GM20431 (cell line): ENCODE results near the gene IMPG1.
"Not testable (repeated sequence)": the region's sequence is repeated elsewhere in the genome, so short reads cannot be mapped to it uniquely, and the experiment has no call there.

ENCODE experiments used
- in situ Hi-C: fragments of 300-500 bp; cut with MseI, MboI; formaldehyde crosslinking; loops from one replicate; pipeline ENCODE4 v1.15.0; 2020; ENCODE audit warnings: low sequenced_read_pairs; ENCODE audit not compliant: unreplicated experiment

IMPG1 gene

DNA sequence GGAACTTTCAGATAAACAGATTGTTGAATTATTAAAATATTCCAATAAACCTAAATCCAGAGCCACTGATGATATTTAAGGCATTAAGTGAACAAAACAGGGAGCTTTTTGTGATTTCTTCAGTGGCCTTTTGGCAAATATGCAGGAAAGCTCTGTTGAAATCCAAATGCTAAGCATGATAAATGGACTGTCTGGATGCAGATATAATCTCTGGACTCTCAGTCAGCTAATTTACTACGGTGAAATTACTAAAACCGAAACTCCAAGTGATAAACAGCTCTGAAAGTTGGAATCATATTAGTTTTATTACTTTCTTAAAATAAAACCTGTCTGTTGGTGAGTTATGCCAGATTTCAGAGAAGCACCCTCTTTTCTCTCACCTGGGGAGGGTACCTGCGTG is 120.3 kb downstream of the IMPG1 start:
- in situ Hi-C loops: no loop called here

DNA sequence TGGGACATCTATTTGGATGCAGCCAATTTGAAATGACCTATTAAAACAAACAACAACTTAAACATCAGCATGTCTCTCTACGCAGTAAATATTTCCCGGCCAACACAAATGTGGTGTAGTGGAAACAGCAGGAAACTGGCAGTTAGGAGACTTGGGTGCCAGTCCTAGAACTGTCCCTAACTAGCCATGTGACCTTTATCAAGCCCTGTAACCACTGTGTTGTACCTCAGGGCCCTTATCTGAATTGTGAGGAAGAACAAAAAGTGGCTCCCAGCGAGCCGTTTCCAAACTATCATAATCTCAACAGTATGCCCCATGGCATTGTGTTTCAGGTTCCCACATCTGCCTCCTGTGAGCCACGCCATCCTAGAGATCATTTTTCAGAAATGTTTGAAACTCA is 124.5 kb downstream of the IMPG1 start:
- in situ Hi-C loops: no loop called here

DNA sequence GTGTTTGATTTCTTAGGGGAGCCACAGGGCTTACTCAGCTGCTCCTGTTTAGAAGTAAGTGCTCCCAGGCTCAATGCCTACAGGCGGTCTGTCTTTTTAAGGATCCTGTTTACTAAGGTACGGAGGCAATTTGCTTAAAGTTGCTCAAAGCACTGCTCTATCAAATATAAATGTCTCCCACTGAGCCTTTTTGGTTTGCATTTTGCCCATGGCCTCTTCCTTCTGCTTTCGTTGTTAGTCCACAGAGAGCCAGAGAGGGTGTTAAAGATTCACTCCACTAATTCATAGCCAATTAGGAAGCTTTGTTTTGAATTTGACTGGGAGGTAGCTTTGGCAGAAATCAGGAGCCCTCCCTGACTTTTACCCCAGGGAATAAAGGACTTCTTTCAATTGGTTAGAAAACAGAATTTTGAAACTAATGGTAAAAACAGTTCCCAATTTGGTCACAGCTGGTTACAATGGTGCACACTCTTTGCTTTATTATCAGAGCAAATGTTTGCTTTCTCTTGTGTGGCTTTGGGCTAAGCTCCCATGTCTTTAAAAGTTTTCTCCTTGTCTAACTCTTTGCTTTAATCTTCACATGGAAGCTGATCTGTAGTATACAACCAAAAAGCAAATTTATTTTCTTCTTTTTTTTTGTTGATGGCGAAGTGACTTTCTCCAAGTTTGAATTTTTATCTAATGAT is 126.2 kb downstream of the IMPG1 start:
- in situ Hi-C loops: no loop called here

DNA sequence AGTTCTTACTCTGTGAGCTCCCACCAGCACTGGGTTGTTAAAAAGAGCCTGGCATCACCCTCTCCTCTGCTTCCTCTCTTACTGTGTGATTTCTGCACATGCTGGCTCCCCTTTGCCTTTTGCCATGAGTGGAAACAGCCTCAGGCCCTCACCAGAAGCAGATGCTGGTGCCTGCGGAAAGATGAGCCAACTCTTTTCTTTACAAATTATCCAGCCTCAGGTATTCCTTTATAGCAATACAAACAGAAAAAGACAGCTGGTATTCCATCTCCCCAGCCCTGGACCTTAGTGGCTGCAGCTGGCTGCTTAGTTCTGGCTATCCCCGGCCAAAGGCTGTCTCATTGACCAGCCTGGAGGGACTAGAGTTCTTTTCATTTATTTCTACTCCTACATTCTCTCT is 129.1 kb downstream of the IMPG1 start:
- in situ Hi-C loops: no loop called here

DNA sequence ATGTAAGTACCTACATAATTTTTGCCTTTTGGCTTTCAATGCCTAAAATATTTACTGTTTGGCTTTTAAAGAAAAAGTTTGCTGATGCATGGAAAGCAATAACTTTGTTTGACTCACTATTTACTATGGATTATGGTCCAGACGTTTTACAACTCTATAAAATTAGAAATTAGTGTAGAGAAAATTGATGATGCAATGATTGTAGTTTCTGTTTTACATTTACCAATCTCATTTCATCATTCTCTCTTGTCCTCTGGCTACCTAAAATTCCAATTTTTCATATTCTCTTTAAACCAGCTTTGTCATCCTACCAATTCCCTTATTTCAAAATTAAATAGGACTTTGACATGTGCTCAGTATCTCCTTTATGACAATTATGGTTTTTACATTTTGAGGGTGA is 131.0 kb downstream of the IMPG1 start:
- in situ Hi-C loops: no loop called here

DNA sequence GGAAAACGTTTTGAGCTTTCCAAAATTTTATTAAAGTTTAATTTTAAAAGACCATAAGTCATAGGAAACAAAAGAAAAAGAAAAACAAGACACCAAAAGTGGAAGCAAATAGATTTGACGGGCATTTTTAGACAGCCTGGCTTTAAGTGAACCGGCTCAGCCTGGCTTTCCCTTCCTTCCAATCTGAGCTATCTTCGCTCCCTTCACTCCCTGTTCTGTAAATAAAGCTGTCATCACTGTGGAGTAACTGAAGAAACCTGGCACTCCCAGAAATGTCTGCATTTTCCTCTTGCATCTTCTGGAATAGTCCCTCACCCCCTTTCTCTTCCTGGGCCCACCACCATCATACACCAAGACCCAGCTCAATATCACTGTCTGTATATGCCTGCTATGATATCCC is 131.9 kb downstream of the IMPG1 start:
- in situ Hi-C loops: no loop called here

DNA sequence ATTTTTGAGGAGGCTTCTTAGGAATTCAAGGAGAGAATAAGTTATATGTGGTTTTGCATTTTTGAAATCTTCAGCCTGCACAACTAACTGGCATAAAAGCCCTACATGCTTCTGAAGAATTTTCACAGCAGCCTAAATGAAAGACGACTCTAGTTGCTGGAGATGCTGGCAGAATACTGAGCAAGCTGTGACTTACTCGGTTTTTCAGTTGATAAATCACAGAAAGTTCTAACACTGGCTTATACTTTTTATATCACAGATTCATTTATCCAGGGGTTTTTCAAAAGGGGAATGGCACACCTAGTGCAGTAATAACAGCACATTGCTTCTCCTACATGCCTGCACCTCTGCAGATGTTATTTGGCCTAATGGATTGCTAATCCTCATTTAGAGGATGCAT is 134.6 kb downstream of the IMPG1 start:
- in situ Hi-C loops: no loop called here

DNA sequence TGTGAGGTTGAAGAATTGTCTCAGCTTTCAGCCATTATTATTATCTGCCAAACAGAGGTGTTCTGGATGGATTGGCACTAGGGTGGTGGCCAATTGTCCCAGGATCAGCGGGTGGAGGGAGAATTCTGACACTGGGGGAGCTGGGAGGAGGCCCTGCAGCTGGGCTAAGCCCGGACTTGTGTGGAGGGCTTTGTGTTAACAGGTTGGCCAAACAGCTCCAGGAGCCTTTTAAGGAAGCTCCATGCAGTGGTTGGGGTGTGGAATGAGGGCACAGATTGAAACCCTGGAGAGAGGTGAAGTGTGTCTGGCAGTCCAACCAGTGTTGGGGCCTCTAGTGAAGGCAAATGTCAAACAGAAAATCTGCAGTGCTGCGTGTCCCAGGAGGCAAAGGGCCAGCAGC is 135.8 kb downstream of the IMPG1 start:
- in situ Hi-C loops: no loop called here

DNA sequence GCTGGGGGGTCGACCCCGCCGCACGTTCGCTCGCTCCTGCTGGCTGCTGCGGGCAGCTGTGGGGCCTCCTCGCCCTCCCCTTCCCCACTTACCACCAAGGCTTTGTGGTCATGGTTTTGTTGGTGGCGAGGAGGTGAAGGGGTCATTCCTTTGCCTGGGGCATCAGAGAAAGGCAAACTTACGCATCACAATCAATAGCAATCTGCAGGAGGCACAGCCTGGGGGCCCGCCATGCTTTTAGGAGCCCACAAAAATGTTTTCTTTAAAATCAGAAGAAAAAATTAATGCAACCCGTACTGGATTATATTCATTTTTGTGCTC is 137.0 kb downstream of the IMPG1 start:
- in situ Hi-C loops: no loop called here

DNA sequence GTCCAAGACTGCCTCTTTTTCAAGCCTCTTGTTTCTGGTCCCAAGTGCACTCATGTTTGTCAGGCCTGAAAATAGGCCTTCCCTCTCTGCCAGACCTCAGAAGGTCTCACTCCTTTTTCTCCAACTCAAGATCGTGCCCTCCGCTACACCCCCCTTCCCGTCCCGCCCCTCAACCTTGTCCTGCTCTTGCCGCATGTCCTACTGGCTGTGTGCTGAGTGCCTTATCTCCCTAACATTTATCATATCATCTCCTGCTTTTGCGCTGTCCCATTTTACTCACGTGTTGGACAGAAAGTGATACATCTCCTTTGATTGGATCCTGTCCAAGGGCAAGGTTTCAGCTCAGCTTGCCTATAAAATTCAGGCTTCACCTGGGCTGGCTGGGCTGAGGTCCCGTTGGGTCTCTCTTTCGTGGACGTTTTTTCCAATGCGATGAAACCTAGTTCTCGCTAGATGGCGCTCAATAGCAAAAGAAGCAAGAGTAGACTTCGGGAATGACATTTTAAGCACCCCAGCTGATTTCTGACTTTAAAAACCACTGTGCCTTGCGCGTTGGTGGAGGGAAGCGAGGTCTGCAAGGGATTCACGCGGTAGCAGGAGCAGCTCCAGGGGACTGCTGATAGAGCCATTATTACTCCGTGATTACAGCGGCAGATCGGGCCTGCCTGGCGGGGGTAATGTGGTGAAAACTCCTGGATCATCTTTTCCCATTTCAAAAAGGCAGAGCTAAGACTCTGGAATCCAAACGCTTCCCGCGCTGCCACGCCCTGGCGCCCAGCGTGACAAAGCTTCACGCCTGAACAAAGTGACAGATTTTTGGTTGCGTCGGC is 137.6 kb downstream of the IMPG1 start:
- in situ Hi-C loops: no loop called here

DNA sequence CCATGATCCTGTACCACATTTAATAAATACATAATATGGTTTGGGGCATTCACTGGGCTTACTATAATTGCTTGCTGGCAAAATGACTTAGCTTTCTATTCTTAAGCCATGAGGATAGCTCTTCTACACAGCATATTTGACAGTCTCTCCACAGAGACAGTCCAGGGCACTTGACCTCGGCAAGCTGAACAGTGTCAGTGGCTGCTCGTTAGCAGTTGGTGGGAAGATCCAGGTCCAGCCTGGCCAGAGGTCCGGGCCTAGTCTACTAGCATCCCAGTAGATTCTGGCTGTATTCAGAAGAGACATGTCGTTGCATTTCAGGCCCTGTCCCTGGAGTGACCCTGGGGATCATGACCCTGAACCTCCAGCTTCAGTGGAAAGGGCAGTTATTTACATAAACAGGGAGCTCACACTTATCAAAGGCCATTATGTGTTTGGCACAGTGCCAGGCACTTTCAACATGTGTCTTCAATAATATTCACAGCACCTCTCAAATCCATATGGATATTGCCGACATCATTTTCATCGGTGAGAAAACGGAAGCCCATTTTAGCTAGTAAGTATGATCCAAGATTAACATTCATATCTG is 139.0 kb downstream of the IMPG1 start:
- in situ Hi-C loops: no loop called here

DNA sequence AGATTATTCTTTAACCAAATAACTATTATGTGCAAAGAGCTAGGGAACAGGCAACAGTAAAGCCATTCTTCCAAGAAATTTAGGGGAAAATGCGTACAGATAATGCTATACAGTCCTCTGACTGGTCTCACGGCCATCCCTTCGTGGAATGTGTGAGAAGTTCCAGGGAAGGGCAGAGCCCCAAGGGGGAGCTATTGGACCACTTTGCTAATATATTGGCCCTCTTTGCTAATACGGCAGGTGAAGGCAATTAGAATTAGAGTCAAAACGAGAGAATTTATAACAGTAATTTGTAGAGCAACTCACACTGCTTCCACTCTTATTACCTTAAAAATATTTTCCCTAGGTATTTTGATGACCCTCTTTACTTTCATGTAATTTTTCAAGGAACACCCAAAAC is 140.4 kb downstream of the IMPG1 start:
- in situ Hi-C loops: no loop called here

DNA sequence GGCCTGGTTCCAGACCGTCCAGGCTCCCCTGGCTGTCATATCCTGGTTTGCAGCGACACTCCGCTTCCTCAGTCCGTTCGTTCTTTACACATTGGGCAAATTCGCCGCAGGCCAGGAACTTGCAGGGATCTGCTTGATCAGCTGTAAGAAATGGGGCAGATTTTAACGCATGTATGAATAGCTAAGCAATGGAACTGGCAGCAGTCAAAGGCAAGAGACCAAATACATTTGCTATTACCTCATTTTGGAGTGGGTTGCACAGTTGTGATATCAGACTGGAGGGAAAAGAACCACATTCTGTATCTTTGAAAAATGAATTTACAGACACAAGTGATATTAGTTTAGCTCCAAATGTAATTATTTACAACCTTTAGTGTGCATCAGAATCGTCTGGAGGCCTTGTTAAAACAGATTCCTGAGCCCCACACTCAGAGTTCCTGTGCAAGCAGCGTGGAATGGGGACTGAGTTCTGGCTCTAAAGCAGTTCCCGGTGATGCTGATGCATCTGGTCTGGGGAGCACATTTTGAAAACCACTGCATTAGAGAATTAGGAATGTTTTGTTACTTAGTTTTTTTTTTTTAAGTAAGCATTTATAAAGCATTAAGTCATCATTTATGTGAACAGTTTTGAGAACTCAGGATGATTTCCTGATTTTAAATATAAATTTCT is 141.3 kb downstream of the IMPG1 start:
- in situ Hi-C loops: no loop called here

DNA sequence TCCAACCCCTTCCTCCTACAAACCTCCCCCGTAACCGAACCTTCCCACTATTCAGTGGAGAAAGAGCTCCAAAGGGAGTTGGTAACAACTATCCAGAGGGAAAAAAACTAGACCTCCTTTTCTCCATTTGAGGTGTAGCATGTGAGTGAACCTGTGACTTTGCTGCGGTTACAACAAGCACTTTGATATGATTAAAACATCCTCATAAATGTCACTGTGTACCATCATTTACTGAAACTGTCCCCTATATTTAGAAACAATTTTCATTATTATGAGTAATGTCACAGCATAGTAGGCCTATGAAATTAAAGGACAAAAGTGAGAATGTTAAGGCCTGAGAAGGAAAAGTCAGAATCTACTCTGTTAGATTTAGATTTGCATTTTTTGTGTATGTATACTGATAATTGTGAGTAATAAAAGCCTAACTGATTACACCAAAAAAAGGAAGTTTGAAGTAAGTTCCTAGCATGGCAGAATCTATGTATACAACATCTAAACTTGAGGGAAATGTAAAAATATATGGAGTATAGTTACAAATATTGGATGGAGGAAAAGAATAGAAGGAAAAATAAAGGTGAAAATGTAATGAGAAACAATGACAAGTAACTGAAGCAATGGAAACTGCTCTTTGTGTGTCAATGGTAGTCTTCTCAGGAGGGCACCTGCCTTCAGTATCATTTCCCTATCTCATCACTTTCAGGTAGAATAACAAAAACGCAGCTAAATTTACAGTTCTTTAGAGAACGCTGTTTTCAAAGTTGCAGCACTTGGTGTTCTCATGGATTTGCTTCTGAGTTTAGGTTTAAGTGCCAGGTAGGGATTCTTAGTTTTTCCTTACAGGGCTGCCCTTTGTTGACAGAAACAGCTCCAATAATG is 145.9 kb downstream of the IMPG1 start:
- in situ Hi-C loops: no loop called here

DNA sequence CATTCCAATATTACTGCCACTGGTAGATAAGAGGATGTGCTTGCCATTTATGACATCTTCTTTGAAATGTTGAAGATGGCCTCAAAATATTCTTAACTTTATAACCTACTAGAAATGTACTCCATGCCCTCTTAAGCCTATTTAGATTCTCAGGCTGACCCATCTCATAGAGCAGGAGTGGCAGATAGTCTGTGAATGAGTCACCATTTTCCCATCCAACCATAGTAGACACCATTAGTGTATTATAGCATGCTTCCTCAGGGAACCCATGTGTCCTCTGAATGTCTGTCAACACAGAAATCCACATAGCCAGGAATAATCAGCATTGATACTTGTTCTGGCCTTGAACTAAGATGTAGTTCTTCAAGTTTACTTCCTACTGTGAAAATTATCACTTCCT is 150.2 kb downstream of the IMPG1 start:
- in situ Hi-C loops: no loop called here

DNA sequence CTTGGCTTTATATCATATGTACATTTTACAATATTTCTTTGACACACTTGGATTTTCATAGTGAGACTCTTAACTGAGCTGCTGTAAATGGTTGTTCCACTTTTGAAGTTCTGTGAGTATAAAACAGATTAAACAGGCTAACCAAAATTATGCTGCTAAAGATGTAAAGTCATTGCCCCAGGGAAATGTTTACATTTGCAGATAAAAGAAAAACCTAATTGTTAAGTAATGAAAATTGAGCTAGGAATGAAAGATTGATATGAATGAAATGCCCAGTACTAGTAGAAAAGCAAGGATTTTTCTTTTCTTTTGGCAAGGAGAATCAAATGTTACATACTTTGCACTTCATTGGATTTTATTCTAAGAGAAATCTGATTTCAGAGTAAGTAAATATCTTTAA is 159.4 kb downstream of the IMPG1 start:
- in situ Hi-C loops: no loop called here

DNA sequence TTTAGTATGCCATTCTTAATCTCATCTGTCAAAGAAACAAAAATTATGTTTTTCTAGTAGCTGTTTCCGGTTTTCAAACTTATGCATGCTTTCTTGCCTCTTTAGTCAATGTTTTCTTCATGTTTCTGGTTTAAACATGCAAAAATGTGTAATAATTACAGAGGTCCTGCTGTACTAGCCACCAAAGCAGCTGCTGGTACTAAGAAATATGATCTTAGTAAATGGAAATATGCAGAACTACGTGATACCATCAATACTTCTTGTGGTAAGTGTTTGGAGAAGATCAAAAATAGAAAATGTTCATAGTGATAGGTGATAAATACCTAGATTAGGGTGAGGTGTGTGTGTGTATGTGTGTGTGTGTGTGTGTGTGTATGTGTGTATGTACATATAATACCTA is 165.0 kb downstream of the IMPG1 start:
- in situ Hi-C loops: no loop called here

DNA sequence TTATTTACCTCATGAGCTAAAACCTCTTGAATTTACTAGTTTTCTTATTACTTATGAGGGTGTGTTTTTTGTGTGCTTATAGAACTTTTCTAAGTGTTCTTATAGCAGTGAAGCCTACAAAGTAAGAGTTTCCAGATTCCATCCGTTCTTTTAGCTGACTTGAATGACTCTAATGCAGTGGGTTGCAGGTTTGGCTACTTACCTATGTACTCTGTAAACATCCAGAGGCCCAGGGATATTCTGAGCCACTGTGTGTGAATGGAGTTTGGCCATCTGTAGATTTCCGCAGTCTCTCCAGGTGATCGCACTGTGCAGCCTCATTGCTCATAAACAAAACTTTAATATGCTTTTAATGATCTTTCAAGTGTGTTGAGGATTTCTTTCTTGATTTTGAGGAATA is 165.6 kb downstream of the IMPG1 start:
- in situ Hi-C loops: no loop called here

DNA sequence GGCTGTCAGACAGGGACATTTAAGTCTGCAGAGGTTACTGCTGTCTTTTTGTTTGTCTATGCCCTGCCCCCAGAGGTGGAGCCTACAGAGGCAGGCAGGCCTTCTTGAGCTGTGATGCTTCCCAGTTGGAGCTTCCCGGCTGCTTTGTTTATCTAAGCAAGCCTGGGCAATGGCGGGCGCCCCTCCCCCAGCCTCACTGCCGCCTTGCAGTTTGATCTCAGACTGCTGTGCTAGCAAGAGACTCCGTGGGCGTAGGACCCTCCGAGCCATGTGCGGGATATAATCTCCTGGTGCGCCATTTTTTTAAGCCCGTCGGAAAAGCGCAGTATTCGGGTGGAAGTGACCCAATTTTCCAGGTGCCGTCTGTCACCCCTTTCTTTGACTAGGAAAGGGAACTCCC is 167.3 kb downstream of the IMPG1 start:
- in situ Hi-C loops: not testable (repeated sequence)

DNA sequence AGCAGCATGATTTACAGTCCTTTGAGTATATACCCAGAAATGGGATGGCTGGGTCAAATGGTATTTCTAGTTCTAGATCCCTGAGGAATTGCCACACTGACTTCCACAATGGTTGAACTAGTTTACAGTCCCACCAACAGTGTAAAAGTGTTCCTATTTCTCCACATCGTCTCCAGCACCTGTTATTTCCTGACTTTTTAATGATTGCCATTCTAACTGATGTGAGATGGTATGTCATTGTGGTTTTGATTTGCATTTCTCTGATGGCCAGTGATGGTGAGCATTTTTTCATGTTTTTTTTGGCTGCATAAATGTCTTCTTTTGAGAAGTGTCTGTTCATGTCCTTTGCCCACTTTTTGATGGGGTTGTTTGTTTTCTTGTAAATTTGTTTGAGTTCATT is 172.2 kb downstream of the IMPG1 start:
- in situ Hi-C loops: not testable (repeated sequence)
